ENCODE data around the gene C11orf91. TPM values are rescaled to one million over a fixed set of nuclear protein-coding genes. Genes with fewer than 3 reads are reported as not detected.

Gene C11orf91
- total RNA-seq, 1 donor = not detected

- H3K4me3 ChIP-seq (ENCODE audit: low read depth, low read length) = no peak overlapping the region
- no peak for DNase-seq (ENCODE audit: low read depth)
- TF ChIP-seq CTCF (IDR thresholded peaks at IDR 0.05; ENCODE audit: insufficient read depth, low read length) = no peak
These were observed 2.6 kb upstream of the C11orf91 start for GRCh38 chr11:33703234-33703633.

GRCh38 chr11:33701302-33702230, 940 bp upstream of the C11orf91 start:
- peak overlapping the region; percentile 59 for H3K4me3 ChIP-seq (ENCODE audit: low read depth, low read length)
- TF ChIP-seq CTCF (IDR thresholded peaks at IDR 0.05; ENCODE audit: insufficient read depth, low read length) = no peak
- peak; percentile 68 for DNase-seq (ENCODE audit: low read depth)

GRCh38 chr11:33700063-33700501, 544 bp downstream of the C11orf91 start:
- no peak for TF ChIP-seq CTCF (IDR thresholded peaks at IDR 0.05; ENCODE audit: insufficient read depth, low read length)

GRCh38 chr11:33699515-33700062, 1.0 kb downstream of the C11orf91 start:
- no peak for DNase-seq (ENCODE audit: low read depth)
- H3K4me3 ChIP-seq (ENCODE audit: low read depth, low read length) = no peak overlapping the region
- TF ChIP-seq CTCF (IDR thresholded peaks at IDR 0.05; ENCODE audit: insufficient read depth, low read length) = no peak

More at GRCh38 chr11:33700063-33700501, 544 bp downstream of the C11orf91 start:
- DNase-seq (ENCODE audit: low read depth) = no peak
- H3K4me3 ChIP-seq (ENCODE audit: low read depth, low read length) = peak overlapping the region; percentile 41

GRCh38 chr11:33698921-33699320, 1.7 kb downstream of the C11orf91 start:
- no peak overlapping the region for H3K4me3 ChIP-seq (ENCODE audit: low read depth, low read length)
- TF ChIP-seq CTCF (IDR thresholded peaks at IDR 0.05; ENCODE audit: insufficient read depth, low read length) = no peak
- no peak for DNase-seq (ENCODE audit: low read depth)

GRCh38 chr11:33697997-33698396, 2.6 kb downstream of the C11orf91 start:
- TF ChIP-seq CTCF (IDR thresholded peaks at IDR 0.05; ENCODE audit: insufficient read depth, low read length) = no peak
- no peak for DNase-seq (ENCODE audit: low read depth)
- H3K4me3 ChIP-seq (ENCODE audit: low read depth, low read length) = no peak overlapping the region
